ENCODE measurements around the gene SLC39A13. TPM values are rescaled to one million over a fixed set of nuclear protein-coding genes. Genes with fewer than 3 reads are reported as not detected.
A peak's percentile ranks its signal among the peaks of the same experiment; 100 is the strongest.

The SLC39A13 gene
- polyA plus RNA-seq, 3 donors from 2014 or later: 22.1 to 33.2 (median 27.7) TPM

GRCh38 chr11:47376107-47376524 lies 32.3 kb upstream of the SLC39A13 start:
- H3K9me3 Mint-ChIP-seq: no peaks in the 10 kb centered on the region

DNA sequence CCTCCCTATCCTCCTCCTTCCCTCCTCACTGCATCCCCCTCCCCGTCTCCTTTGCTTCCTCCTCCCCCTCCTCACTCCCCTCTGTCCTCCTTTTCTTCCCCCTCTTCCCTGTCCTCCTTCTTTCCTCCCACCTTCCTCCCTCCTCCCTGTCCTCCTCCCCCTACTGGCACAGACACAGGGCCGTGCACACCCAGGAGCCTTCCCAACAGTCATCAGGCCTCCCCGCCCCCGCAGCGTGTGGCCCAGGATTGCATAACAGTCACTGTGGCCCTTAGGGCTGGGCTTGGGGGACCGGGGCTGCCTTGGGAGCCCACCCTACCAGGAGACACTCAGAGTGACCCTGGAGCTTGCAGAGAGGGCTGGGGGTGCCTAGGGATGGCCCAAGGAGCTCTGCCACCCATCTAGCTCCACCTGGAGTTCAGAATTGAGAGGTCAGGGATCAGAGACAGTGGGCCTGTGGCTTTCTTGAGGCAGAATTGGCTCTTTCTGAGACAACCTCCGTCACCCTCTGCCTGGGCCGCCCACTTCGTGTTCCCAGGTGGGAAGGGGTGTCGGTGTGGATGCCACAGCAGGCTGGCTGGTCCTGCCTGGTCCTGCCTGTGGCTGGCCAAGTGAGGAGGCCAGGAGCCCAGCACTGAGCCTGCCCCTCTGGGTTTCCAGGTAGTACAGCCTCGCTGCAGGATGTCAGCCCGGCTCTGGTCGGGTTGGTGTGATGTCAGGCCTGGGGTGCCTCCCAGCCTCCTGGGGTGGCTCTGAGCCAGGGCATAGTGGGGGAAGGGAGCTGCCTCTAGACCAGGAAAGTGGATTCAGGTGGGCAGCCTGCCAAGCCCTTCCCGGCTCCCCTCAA lies 31.6 kb upstream of the SLC39A13 start:
- H3K4me3 Mint-ChIP-seq: no peak overlapping the region
- H3K27me3 Mint-ChIP-seq (ENCODE audit: low read depth in 3 of 3): peaks cover 0 to 10% (median 0%) of the 10 kb centered on the region in 3 donors
- H3K27ac Mint-ChIP-seq: no peak overlapping the region
- H3K4me1 Mint-ChIP-seq: peaks cover 0 to 6% of the 10 kb centered on the region in 2 donors
- DNase-seq: no peak
- no peaks in the 10 kb centered on the region for H3K9me3 Mint-ChIP-seq
- H3K36me3 Mint-ChIP-seq: no peaks in the 10 kb centered on the region

More at GRCh38 chr11:47376107-47376524, 32.3 kb upstream of the SLC39A13 start:
- Mint-ChIP-seq H3K27ac (no peak overlapping the region), H3K4me3 (peak overlapping the region in 1 of 5 donors; percentile 15), H3K36me3 (no peaks in the 10 kb centered on the region), H3K27me3 (ENCODE audit: low read depth in 3 of 3) (peaks cover 0 to 9% (median 0%) of the 10 kb centered on the region in 3 donors), H3K4me1 (peaks cover 0 to 6% of the 10 kb centered on the region in 2 donors)
- no peak for DNase-seq

GRCh38 chr11:47377571-47378009 lies 30.8 kb upstream of the SLC39A13 start:
- H3K36me3 Mint-ChIP-seq: no peaks in the 10 kb centered on the region
- H3K4me3 Mint-ChIP-seq: peak overlapping the region in 2 of 5 donors; percentile 15 to 24
- H3K9me3 Mint-ChIP-seq: no peaks in the 10 kb centered on the region
- peaks cover 0 to 6% of the 10 kb centered on the region in 2 donors for H3K4me1 Mint-ChIP-seq
- DNase-seq: no peak
- peaks cover 0 to 12% (median 0%) of the 10 kb centered on the region in 3 donors for H3K27me3 Mint-ChIP-seq (ENCODE audit: low read depth in 3 of 3)
- H3K27ac Mint-ChIP-seq: no peak overlapping the region

DNA sequence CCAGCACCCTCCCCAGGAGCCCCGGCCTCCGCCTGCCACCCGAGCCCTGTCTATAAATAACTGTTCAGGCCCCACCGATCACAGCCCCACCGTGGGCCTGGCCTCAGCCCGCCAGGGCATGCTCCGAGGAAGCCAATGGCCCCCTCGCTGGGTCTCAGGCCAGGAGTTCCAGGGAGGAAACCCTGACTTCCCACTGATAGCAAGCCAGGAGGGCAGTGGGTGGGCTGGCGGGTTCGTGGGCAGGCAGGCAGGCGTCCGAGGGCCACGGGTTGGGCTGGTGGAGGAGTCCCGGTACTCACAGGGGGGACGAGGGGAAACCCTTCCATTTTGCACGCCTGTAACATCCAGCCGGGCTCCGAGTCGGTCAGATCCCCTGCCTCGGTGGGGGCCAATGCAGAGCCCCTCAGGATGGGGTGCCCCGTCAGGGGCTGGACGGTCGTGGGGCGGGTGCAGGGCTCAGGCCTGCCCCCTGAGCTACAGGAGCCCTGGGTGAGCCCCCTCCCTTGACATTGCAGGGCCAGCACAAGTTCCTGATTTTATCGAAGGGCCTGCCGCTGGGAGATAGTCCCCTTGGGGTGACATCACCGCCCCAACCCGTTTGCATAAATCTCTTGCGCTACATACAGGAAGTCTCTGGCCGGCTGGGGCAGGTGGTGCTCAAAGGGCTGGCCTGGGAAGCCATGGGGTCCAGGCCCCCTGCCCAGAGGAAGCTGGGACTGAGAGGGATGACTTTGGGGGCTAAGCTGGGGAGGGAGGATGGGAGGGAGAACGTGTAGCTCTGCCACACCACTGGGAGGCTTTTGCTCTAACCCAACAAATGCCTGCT lies 30.2 kb upstream of the SLC39A13 start, which contains the start of gene SPI1:
Gene SPI1 (minus strand): TSS at position 538 of the 826 bp plus-strand sequence. CDS start 194 bp downstream, at position 344.
- Mint-ChIP-seq H3K4me3 (peak within 1 kb of the TSS in 2 of 5 donors; percentile 24 to 58), H3K36me3 (no peaks in the 10 kb centered on the region), H3K4me1 (peaks cover 0 to 6% of the 10 kb centered on the region in 2 donors), H3K27ac (no peak within 1 kb of the TSS), H3K27me3 (ENCODE audit: low read depth in 3 of 3) (peaks cover 0 to 12% (median 0%) of the 10 kb centered on the region in 3 donors), H3K9me3 (no peaks in the 10 kb centered on the region)
- no peak for DNase-seq

GRCh38 chr11:47378836-47379170 lies 29.6 kb upstream of the SLC39A13 start:
- no peak for DNase-seq
- Mint-ChIP-seq H3K27ac (no peak overlapping the region), H3K4me3 (no peak overlapping the region)

GRCh38 chr11:47379317-47379716 lies 29.1 kb upstream of the SLC39A13 start:
- no peaks in the 10 kb centered on the region for H3K36me3 Mint-ChIP-seq
- peaks cover 0 to 12% (median 3%) of the 10 kb centered on the region in 3 donors for H3K27me3 Mint-ChIP-seq (ENCODE audit: low read depth in 3 of 3)
- H3K4me1 Mint-ChIP-seq: peaks cover 0 to 4% of the 10 kb centered on the region in 2 donors
- no peak overlapping the region for H3K27ac Mint-ChIP-seq
- peaks cover 0 to 1% (median 0%) of the 10 kb centered on the region in 6 donors for H3K9me3 Mint-ChIP-seq
- H3K4me3 Mint-ChIP-seq: no peak overlapping the region
- DNase-seq: no peak

More at GRCh38 chr11:47378836-47379170, 29.6 kb upstream of the SLC39A13 start:
- Mint-ChIP-seq H3K36me3 (no peaks in the 10 kb centered on the region), H3K4me1 (peaks cover 0 to 6% of the 10 kb centered on the region in 2 donors), H3K9me3 (peaks cover 0 to 1% (median 0%) of the 10 kb centered on the region in 6 donors), H3K27me3 (ENCODE audit: low read depth in 3 of 3) (peaks cover 0 to 12% (median 3%) of the 10 kb centered on the region in 3 donors)

DNA sequence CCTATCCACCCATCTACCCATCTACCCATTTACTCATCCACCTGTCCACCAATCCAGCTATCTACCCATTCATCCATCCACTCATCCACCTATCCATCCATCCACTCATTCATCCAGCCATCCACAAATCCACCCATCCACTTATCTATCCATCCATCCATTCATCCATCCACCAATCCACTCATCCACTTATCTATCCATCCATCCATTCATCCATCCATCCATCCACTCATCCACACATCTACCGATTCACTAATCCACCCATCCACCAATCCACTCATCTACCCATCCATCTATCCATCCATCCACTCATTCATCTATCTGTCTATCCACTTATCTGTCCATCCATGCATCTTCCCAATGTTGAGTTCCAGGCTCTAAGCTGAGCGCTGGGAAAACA lies 28.3 kb upstream of the SLC39A13 start:
- no peak overlapping the region for H3K4me3 Mint-ChIP-seq
- peaks cover 0 to 4% of the 10 kb centered on the region in 2 donors for H3K4me1 Mint-ChIP-seq
- peaks cover 0 to 13% (median 3%) of the 10 kb centered on the region in 3 donors for H3K27me3 Mint-ChIP-seq (ENCODE audit: low read depth in 3 of 3)
- DNase-seq: no peak
- H3K9me3 Mint-ChIP-seq: peaks cover 0 to 1% (median 0%) of the 10 kb centered on the region in 6 donors
- H3K36me3 Mint-ChIP-seq: no peaks in the 10 kb centered on the region
- H3K27ac Mint-ChIP-seq: no peak overlapping the region

DNA sequence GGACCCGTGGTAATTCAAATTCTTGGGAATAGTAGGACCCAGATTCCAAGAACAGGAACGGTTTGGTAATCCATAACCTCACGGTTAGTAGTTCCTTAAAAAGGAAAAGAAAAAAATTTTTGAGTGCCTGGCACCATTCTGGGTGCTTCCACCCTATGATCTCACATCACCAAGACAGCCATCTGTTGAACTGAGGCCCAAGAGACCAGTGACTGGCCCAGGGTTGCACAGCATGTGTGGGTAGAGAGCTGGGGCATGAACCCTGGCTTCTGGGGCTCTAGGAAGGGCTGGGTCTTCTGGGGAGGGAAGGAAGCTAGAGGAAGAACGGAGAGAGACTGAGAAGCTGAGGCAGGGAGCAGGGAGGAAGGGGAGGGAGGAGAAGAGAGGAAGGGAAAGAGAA lies 25.3 kb upstream of the SLC39A13 start:
- Mint-ChIP-seq H3K9me3 (peaks cover 0 to 1% (median 0%) of the 10 kb centered on the region in 6 donors), H3K4me1 (peaks cover 4 to 10% of the 10 kb centered on the region in 2 donors), H3K36me3 (no peaks in the 10 kb centered on the region), H3K27ac (no peak overlapping the region), H3K4me3 (no peak overlapping the region), H3K27me3 (ENCODE audit: low read depth in 3 of 3) (peaks cover 0 to 6% (median 3%) of the 10 kb centered on the region in 3 donors)
- DNase-seq: no peak

- peaks cover 19 to 21% of the 10 kb centered on the region in 2 donors for H3K4me1 Mint-ChIP-seq
- peaks cover 1 to 5% (median 3%) of the 10 kb centered on the region in 3 donors for H3K27me3 Mint-ChIP-seq (ENCODE audit: low read depth in 3 of 3)
- H3K9me3 Mint-ChIP-seq: peaks cover 0 to 1% (median 0%) of the 10 kb centered on the region in 6 donors
- no peak for DNase-seq
- no peaks in the 10 kb centered on the region for H3K36me3 Mint-ChIP-seq
- no peak overlapping the region for H3K27ac Mint-ChIP-seq
- H3K4me3 Mint-ChIP-seq: no peak overlapping the region
These were observed 23.9 kb upstream of the SLC39A13 start for GRCh38 chr11:47384498-47384897.

GRCh38 chr11:47387944-47388696 lies 20.3 kb upstream of the SLC39A13 start:
- H3K9me3 Mint-ChIP-seq: peaks cover 0 to 1% (median 0%) of the 10 kb centered on the region in 6 donors
- H3K27me3 Mint-ChIP-seq (ENCODE audit: low read depth in 3 of 3): peaks cover 3 to 9% (median 6%) of the 10 kb centered on the region in 3 donors
- peak overlapping the region; percentile 42 to 82 (median 77) for H3K4me3 Mint-ChIP-seq
- H3K4me1 Mint-ChIP-seq: peaks cover 49 to 51% of the 10 kb centered on the region in 2 donors
- H3K27ac Mint-ChIP-seq: peak overlapping the region in 1 of 6 donors; percentile 36
- no peak for DNase-seq
- no peaks in the 10 kb centered on the region for H3K36me3 Mint-ChIP-seq

DNA sequence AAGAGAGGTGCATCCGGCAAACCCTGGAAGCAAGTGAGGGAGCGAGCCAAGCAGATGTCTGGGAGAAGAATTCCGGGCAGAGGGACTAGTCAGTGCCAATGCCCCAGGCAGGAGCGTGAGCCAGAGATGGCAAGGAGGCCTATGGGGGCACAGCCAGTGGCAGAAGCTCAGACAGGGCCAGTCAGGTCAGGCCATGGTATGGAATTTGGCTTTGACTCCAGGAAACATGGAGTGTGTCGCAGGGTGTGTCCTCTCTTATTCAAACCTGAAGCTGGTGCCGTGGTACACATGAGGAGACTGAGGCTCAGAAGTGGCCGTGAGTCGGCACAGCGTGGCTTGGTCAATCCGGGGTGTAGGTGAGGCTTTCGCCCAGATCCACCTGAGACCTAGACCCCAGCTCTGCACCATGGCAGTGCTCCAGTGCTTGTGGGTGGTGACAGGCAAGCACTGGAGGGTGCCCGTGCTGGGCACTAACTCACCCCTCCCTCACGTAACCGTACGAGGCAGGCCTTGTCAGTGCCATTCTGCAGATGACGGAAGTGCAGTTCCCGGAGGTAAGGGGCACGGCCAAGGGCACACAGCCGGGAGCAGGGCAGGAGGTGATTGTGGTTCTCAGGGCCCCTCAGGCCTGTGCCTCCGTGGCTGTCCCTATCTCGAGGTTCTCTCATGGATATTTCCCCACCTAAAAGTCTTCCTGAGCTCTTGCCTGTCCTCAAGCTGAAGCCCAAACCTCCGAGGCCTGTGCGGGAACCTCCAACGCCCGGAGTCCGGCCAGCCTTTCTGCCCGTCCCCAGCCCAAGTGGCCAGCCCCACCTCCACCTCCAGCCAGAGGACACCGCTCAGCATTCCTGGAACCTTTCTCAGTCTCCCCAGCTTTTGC lies 19.5 kb upstream of the SLC39A13 start:
- Mint-ChIP-seq H3K9me3 (no peaks in the 10 kb centered on the region), H3K27ac (peak overlapping the region in 5 of 6 donors; percentile 51 to 89 (median 54)), H3K36me3 (no peaks in the 10 kb centered on the region), H3K4me1 (peaks cover 58 to 59% of the 10 kb centered on the region in 2 donors), H3K27me3 (ENCODE audit: low read depth in 3 of 3) (peaks cover 2 to 9% (median 3%) of the 10 kb centered on the region in 3 donors), H3K4me3 (peak overlapping the region; percentile 72 to 89 (median 81))
- no peak for DNase-seq

Measured in immature natural killer cell (primary cell).